Keratinocyte (primary cell): Measurements from ENCODE around the gene C5. TPM values are rescaled to one million over a fixed set of nuclear protein-coding genes. Genes with fewer than 3 reads are reported as not detected.

ENCODE experiments used
- DNase-seq: peaks from one replicate; pipeline ENCODE4 v3.0.0-alpha.2; 2011; ENCODE audit warnings: low read depth, missing footprints, low spot score
- FAIRE-seq: peaks from 2 replicates; lab custom pipeline; 2011; peaks lifted over from hg19 to GRCh38; lab: Jason Lieb, UNC
- H2AFZ ChIP-seq: 2 replicates; pipeline ENCODE4 v1.6.0; 2012; ENCODE audit warnings: low read length, control low read depth, inconsistent platforms; ENCODE audit not compliant: control insufficient read depth
- H3K27ac ChIP-seq: 2 replicates; pipeline ENCODE4 v1.5.1; 2011; ENCODE audit warnings: low read length; ENCODE audit not compliant: control insufficient read depth, insufficient read depth
- H3K27me3 ChIP-seq: 3 replicates; pipeline ENCODE4 v1.6.0; 2011; ENCODE audit warnings: low read length; ENCODE audit not compliant: control insufficient read depth, insufficient read depth; ENCODE audit errors: extremely low read depth
- H3K36me3 ChIP-seq, 2 experiments: 2 replicates in 1 of 2; 3 replicates in 1 of 2; pipeline ENCODE4 v1.5.1; 2011; ENCODE audit warnings: low read length in 2 of 2, mild to moderate bottlenecking in 1 of 2; ENCODE audit not compliant: control insufficient read depth in 2 of 2, insufficient read depth in 2 of 2; ENCODE audit errors: extremely low read depth in 1 of 2
- H3K4me1 ChIP-seq: 3 replicates; pipeline ENCODE4 v1.5.1; 2011; ENCODE audit warnings: low read length; ENCODE audit not compliant: control insufficient read depth, insufficient read depth; ENCODE audit errors: extremely low read depth
- H3K4me2 ChIP-seq: 3 replicates; pipeline ENCODE4 v1.6.0; 2011; ENCODE audit warnings: low read depth, low read length; ENCODE audit not compliant: control insufficient read depth, insufficient read depth; ENCODE audit errors: extremely low read depth
- H3K4me3 ChIP-seq, 3 experiments: fragments of 200-600 bp in 1 of 3; sonication (generic) in 1 of 3; 2 replicates in 2 of 3; 3 replicates in 1 of 3; pipeline ENCODE4 v1.5.1; 2011 to 2016; ENCODE audit warnings: low read length in 3 of 3, mild to moderate bottlenecking in 3 of 3, control low read depth in 2 of 3, inconsistent platforms in 1 of 3, low read depth in 1 of 3, mixed read lengths in 1 of 3, mixed run types in 1 of 3, moderate library complexity in 1 of 3; ENCODE audit not compliant: control insufficient read depth in 2 of 3, insufficient read depth in 2 of 3; ENCODE audit errors: extremely low read depth in 1 of 3
- H3K79me2 ChIP-seq: 2 replicates; pipeline ENCODE4 v1.6.0; 2012; ENCODE audit warnings: low read length; ENCODE audit not compliant: control insufficient read depth, insufficient read depth
- H3K9ac ChIP-seq: 3 replicates; pipeline ENCODE4 v1.6.0; 2011; ENCODE audit warnings: low read length; ENCODE audit not compliant: control insufficient read depth, insufficient read depth; ENCODE audit errors: extremely low read depth
- H3K9me1 ChIP-seq: 3 replicates; pipeline ENCODE4 v1.6.0; 2011; ENCODE audit warnings: low read length; ENCODE audit not compliant: control insufficient read depth, insufficient read depth; ENCODE audit errors: extremely low read depth
- H3K9me3 ChIP-seq: 2 replicates; pipeline ENCODE4 v1.5.1; 2012; ENCODE audit warnings: low read depth, low read length; ENCODE audit not compliant: control insufficient read depth
- H4K20me1 ChIP-seq: 3 replicates; pipeline ENCODE4 v1.6.0; 2011; ENCODE audit warnings: low read length; ENCODE audit not compliant: control insufficient read depth, insufficient read depth; ENCODE audit errors: extremely low read depth
- EZH2 ChIP-seq: IDR thresholded peaks from one replicate; pipeline ENCODE4 v1.6.1; 2012; ENCODE audit warnings: inconsistent platforms, mild to moderate bottlenecking, low read length, moderate library complexity
- dilution Hi-C: fragments of 300-500 bp; cut with MboI; formaldehyde crosslinking; loops from one replicate; pipeline ENCODE4 v1.7.0; 2020; ENCODE audit warnings: low sequenced_read_pairs; ENCODE audit not compliant: extremely low pct_ligation_motif_present
- polyA plus RNA-seq, 5 experiments: library from polyadenylated mRNA; depleted of rRNA in 3 of 5; stranded (reverse) in 3 of 5; stranded (forward) in 1 of 5; unstranded in 1 of 5; fragments of >200 nt; gene quantifications; 1 replicate in 1 of 5; 2 replicates in 3 of 5; 3 replicates in 1 of 5; pipeline versions ENCODE4 v1.2.1 to v1.2.3, GENCODE V29; 2011 to 2012; ENCODE audit warnings: missing spikeins in 2 of 5, low read depth in 1 of 5, low replicate concordance in 1 of 5
- TF ChIP-seq, protein P1 (sequence below), 3 experiments: IDR thresholded peaks in 1 of 3; conservative IDR thresholded peaks in 1 of 3; optimal IDR thresholded peaks in 1 of 3; 2 replicates in 2 of 3; 3 replicates in 1 of 3; pipeline versions ENCODE3 to v1.5.1; 2011; ENCODE audit warnings: low read length in 3 of 3, mild to moderate bottlenecking in 3 of 3, moderate library complexity in 2 of 3, control low read depth in 1 of 3, inconsistent platforms in 1 of 3; ENCODE audit not compliant: insufficient read depth in 2 of 3; ENCODE audit errors: extremely low read depth in 1 of 3

C5 gene
- polyA plus RNA-seq, 1 donor (not counting 4 experiments of a cell fraction or from before 2014, with no cell fraction given), result 0.76 TPM

DNA sequence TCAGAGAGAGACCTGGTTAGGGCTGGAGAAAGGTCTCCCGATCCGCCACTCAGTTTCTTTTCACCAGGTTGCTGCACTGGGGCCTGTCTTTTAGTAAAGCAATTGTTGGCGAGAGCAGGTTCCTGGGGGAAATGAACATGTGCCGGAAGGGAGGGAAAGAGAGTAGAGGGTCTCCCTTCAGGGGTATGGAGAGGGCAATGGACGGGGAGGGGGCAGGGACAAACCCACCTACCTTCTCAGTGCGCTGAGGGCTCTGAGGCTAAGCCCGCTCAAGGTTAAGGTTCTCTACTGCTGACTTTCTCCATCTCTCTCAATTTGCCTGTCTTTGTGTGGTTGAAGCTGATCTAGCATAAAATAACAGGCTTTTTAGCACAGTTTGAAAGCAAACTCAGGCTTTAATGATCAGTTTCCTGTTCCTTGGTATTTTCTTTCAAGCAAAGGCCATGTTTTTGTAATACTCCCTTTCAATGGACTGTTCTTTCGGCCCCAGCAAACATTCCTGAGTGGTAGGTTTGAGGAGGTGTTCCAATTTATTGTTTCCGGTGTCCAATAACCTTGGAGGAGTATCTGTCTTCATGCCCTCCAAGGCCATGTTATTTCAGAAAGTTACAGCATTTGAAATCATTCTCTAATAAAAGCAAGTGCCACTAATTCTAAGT is 98.0 kb downstream of the C5 start:
- H3K27ac ChIP-seq, result no peak overlapping the region
- TF ChIP-seq EZH2, result no peak
- TF ChIP-seq, protein P1, sequence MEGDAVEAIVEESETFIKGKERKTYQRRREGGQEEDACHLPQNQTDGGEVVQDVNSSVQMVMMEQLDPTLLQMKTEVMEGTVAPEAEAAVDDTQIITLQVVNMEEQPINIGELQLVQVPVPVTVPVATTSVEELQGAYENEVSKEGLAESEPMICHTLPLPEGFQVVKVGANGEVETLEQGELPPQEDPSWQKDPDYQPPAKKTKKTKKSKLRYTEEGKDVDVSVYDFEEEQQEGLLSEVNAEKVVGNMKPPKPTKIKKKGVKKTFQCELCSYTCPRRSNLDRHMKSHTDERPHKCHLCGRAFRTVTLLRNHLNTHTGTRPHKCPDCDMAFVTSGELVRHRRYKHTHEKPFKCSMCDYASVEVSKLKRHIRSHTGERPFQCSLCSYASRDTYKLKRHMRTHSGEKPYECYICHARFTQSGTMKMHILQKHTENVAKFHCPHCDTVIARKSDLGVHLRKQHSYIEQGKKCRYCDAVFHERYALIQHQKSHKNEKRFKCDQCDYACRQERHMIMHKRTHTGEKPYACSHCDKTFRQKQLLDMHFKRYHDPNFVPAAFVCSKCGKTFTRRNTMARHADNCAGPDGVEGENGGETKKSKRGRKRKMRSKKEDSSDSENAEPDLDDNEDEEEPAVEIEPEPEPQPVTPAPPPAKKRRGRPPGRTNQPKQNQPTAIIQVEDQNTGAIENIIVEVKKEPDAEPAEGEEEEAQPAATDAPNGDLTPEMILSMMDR (optimal IDR thresholded peaks at IDR 0.05 in 1 of 3, IDR thresholded peaks at IDR 0.05 in 1 of 3, conservative IDR thresholded peaks at IDR 0.05 in 1 of 3; ENCODE audit: extremely low read depth in 1 of 3, insufficient read depth in 2 of 3, low read length in 3 of 3), result no peak
- H3K4me2 ChIP-seq, result no peak overlapping the region
- FAIRE-seq (no peak), DNase-seq (no peak)
- H3K27me3 ChIP-seq, result no peaks in the 10 kb centered on the region
- no peak overlapping the region for H3K4me3 ChIP-seq
- no peak overlapping the region for H3K9ac ChIP-seq
- no peaks in the 10 kb centered on the region for H3K79me2 ChIP-seq
- H3K36me3 ChIP-seq, result no peaks in the 10 kb centered on the region
- H3K9me3 ChIP-seq, result no peaks in the 10 kb centered on the region
- dilution Hi-C loops, result no loop called here
- no peaks in the 10 kb centered on the region for H4K20me1 ChIP-seq
- no peak overlapping the region for H2AFZ ChIP-seq
- no peaks in the 10 kb centered on the region for H3K4me1 ChIP-seq
- H3K9me1 ChIP-seq, result no peaks in the 10 kb centered on the region

DNA sequence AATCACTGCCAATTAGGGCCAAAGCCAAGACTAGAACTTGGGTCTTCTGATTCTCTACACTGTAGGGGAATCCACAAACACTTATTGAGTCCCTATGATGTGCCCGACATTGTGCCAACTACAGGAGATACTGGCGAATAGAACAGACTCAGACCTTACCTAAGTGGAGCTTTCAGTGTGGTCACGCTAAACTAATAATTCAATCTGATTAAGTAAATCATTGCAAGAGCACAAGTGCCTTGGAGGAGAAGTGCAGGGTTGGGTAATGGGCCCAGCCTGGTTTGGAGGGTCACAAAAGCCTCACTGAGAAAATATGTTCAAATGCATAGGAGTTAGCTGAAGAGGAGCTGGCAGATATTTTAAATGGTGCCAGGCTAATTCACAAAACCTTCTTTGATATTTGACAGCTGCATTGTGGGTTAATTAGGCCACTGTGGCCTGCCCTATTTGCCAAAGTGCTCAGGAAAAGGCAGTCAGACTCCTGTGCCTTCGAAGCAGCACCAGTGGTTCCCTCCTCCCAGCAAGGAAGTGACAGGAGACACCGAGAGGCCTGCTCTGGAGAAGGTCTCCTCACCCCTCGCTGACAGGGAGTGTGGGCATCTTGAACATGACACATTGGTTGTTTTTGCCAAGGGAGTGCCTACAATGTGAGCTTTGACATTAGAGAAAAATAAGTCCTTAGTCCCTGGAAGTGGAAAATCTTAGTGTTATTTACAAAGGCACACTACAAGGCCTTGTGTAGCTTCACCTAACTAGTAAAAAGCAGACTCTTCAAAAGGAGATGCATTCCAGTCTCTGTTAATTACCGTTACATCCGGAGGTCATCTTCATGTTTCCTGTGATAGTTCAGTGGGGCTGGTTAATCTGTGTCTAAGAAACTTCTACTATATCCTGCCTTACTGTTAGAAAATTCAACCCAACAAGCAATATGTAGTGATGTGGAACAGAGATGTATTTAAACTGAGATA is 99.4 kb downstream of the C5 start:
- no peaks in the 10 kb centered on the region for H3K36me3 ChIP-seq
- H3K79me2 ChIP-seq, result no peaks in the 10 kb centered on the region
- TF ChIP-seq, protein P1 (optimal IDR thresholded peaks at IDR 0.05 in 1 of 3, IDR thresholded peaks at IDR 0.05 in 1 of 3, conservative IDR thresholded peaks at IDR 0.05 in 1 of 3; ENCODE audit: extremely low read depth in 1 of 3, insufficient read depth in 2 of 3, low read length in 3 of 3), result no peak
- TF ChIP-seq EZH2, result no peak
- no peaks in the 10 kb centered on the region for H4K20me1 ChIP-seq
- peaks cover 9% of the 10 kb centered on the region for H3K4me1 ChIP-seq
- H3K9ac ChIP-seq, result no peak overlapping the region
- no peak overlapping the region for H3K4me3 ChIP-seq
- dilution Hi-C loops, result no loop called here
- H3K9me1 ChIP-seq, result no peaks in the 10 kb centered on the region
- H3K27me3 ChIP-seq, result no peaks in the 10 kb centered on the region
- H2AFZ ChIP-seq, result no peak overlapping the region
- H3K4me2 ChIP-seq, result no peak overlapping the region
- DNase-seq (no peak), FAIRE-seq (no peak)
- H3K27ac ChIP-seq, result no peak overlapping the region
- H3K9me3 ChIP-seq, result no peaks in the 10 kb centered on the region
